GM19193 (cell line): Measurements from ENCODE around the gene FGF18.

ENCODE experiments used
- POLR2A ChIP-seq: IDR thresholded peaks from 4 replicates; pipeline ENCODE4 v1.6.1; 2011; ENCODE audit not compliant: insufficient read depth, insufficient read length; ENCODE audit errors: extremely low read depth

FGF18 gene

DNA sequence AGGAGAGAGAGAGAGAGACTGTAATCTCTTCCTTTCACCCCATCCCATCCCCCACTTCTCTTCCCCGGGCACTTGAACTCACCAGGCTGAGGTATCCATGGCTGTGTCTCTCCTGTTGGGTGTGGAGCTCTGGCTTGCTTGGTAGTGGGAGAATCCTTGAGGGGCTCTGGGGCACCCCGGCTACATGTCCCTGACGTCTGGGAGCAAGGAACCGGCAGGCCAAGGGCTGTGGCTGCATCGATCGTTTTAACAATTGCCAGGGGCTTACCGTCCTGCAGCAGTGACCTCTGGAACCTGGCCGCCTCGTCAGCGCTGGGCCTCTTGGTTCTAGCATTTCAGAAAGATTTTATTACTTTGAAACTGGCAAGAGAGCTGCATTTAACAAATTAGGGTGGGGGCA, 30.0 kb downstream of the FGF18 start:
- no peak for TF ChIP-seq POLR2A

DNA sequence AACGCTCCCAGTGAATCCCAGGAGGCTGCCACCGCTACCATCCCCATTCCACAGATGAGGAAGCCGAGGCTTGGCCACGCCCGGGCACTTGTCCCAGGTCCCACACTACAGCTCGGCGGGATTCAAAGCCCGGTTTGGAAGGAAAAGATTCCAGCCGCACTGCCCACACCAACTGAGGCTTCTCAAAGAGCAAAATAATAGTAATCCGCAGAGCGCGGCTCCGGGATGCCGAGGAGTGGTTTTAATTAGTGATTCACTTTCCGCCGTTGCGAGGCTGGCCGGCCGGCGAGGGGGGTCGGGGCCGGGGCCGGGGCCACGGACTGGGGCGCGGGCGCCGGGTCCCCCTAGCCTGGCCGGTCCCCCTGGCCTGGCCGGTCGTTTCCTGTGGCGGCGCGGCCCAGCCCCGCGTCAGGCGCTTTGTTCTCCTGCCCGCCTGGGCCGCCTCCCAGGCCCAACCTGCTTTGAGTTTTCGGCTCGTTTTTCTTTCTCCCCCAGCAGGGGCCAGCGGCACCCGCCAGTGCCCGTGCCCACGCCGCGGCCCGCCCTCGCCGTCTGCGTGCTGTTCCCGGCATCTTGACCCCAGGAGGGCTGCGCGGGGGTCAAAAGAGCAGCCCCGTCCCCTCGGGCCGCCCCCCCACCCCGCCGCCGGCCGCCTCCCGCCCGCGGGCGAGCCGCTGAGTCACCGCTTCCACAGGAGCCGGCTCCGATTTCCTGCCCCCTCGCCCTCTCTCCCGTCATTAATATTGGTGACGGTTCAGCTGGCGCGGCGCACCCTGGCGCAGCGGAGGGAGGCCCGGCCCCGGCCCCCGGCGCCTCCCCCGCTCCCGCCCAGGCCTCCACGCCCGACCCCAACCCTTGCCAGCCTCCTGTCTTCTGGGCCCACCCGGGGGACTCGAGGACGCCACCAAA, 31.2 kb downstream of the FGF18 start:
- TF ChIP-seq POLR2A: no peak

DNA sequence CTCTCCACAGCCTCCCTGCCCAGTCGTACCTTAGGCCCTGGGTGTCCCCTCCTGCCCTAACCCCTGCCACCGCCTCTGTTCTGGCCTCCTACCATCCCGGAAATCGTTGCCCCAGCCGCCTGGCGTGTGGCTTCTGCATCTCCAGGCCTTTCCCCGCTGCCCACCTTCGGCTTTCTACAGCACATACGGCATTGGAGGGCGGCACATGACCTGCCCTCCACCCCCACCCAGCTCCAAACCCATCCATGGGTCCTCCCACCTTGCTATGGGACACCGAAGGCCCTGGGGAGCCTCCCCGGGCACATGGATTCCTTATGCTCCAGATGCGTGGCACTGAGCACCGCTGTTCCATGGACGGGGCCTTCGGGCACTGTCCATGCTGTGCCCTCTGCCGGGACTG, 32.0 kb downstream of the FGF18 start:
- no peak for TF ChIP-seq POLR2A

DNA sequence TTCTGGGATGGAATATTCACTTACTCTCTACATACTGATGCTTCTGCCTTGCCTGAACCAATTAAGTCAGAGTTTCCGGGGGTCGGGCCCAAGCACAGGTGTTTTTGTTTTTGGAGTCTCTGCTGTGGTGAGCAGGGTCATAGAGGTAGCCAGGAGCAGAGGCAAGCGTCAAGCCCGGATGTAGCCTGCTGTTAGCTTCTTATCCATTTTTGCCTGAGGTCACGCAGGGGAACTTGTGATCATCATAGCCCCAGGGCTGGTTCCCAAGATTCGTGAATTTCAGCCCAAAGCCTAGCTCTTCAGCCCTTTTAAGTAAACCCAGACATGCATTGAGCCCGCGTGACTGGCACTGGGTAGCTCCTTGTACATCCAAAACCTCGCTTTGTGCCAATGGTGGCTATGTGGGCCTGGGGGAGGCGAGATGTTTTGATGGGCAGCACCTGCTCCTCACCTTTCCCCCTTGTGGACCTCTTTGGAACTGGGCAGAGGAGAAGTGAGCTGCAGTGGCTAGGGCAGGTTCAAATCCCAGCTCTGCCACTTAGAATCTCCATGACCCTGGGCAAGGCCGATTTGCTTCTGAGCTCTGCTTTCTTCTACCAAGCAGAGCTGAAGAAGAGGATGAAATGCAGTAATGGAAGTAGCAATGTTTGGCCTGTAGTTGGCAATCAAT, 33.7 kb downstream of the FGF18 start:
- TF ChIP-seq POLR2A: no peak

DNA sequence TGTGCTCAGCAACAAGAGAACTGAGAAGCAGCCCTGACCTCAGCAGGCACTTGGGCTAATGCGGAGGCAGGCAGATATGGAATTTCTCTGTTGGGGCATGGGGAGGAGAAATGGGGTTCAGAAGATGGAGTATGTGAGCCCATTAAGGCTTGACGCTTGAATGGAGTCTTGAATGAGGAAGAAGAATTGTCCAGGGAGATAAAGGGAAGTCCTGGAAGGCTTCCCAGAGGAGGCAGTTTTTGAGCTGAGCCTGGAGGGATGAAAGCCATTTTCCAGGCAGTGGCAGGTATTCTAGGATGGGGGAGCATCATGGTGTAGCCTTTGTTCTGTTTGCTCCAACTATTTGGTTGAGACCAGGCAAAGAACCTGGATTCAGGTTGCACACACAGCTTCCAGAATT, 34.5 kb downstream of the FGF18 start:
- no peak for TF ChIP-seq POLR2A

DNA sequence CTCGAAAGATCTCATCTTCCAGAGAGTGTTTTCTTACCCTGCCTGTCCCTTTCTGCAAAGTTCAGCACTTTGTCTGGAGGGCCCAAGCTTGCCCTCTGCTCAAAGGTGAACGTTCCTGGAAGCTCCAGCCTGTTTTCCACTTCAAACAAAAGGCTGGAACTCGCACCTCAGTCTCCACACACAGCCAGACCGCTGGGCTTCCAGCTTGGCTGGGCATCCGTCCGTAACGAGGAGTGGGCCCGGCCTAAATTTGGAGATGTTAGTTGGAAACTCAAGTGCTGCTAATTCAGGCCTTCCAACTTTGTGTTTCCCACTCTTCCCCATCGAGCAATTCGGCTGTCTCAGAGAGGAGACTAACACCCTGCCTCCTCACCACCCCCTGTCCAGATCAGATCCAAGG, 35.1 kb downstream of the FGF18 start:
- no peak for TF ChIP-seq POLR2A

DNA sequence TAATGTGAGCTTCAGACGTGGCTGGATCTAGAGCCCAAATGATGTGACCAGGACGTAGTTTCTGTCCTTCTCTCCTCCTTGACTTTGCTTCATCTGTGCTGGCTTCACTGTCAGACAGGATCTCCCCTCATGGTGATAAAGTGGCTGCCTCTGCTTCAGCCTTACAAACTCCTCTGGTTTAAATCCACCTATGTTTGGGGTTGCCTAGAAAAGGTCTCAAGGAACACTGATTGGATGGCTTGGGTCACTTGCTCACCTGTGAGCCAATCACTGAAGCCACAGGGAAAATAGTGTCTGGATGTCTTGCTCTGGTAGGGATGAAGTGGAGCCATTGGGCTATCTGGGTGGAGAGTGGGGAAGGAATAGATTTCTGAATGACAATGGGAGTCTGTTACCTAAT, 36.1 kb downstream of the FGF18 start:
- TF ChIP-seq POLR2A: no peak

DNA sequence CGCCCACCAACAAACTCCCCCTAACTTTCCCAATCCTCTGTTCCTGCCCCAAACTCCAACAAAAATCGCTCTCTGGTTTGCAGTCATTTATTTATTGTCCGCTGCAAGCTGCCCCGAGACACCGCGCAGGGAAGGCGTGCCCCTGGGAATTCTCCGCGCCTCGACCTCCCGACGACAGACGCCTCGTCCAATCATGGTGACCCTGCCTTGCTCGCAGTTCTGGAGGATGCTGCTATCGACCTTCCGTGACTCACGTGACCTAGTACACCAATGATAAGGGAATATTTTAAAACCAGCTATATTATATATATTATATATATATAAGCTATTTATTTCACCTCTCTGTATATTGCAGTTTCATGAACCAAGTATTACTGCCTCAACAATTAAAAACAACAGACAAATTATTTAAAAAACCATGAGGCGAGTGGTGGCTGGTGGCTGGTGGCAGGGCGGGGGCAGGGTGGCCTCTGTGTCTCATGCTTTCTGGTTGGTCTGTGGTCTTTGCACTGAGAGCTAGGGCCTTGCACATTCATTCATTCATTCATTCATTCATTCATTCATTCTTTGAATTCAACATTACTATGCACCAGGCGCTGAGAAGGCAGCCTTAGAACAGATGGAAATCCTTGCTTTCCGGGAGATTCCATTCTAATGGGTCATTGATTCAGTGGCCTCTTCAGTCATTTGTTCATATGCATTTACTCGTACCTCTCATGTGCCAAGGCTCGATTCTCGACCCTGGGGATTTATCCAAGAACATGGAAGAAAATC, 37.9 kb downstream of the FGF18 start:
- TF ChIP-seq POLR2A: no peak

DNA sequence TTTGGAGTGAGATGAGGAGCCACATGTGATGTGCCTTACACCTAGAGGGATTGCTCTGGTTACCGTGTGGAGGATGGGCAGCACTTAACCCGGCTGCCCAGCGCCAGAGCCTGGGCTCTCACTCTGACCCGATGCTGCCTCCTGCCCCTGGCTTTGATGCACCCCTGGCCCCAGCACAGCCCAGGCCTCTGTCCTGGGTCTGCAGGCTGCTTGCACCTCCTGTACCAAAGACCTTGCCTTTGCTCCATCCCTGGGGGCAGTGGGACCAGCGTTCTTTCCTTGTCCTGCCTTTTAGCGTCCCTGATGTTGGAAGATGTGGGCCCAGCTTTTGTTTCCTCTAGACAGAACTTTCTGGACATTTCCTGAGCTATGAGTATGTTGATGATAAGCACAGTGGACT, 40.4 kb downstream of the FGF18 start:
- TF ChIP-seq POLR2A: no peak

DNA sequence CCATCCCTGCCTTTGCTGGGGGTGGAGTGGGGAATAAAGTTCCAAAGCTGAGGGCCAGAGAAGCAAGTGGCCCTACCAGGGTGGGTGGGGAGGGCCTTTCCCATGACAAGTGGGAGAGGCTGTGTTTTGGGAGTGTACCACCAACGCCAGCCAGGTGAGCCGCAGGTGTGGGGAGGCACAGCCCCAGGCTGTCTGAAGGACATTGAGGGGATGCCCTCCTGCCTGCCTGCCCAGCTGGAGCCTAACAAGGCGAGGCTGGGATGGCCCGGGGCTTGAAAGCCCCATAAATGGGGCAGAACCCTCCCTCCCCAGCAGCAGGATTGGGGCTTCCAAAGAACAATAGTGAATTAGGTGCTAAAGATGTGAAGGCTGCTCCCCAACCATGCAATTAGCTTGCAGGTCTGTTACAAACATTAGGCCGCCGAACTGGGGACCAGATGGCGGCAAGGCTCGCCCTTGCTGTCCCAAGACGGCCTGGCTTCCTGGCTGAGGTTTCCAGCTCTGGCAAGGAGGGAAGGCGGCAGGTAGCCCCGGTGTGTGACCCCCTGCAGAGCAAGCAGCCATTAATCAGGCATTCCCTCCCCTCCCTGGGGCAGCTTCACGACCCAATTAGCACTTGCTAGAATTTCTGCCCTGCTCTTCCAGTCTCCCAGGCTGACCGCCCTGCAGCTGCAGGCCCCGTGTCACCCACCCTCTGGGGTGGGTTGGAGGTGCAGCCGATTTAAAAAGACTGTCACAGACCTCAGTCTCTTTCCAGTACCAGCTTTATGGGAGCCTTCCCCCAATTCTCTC, 42.9 kb downstream of the FGF18 start:
- no peak for TF ChIP-seq POLR2A

DNA sequence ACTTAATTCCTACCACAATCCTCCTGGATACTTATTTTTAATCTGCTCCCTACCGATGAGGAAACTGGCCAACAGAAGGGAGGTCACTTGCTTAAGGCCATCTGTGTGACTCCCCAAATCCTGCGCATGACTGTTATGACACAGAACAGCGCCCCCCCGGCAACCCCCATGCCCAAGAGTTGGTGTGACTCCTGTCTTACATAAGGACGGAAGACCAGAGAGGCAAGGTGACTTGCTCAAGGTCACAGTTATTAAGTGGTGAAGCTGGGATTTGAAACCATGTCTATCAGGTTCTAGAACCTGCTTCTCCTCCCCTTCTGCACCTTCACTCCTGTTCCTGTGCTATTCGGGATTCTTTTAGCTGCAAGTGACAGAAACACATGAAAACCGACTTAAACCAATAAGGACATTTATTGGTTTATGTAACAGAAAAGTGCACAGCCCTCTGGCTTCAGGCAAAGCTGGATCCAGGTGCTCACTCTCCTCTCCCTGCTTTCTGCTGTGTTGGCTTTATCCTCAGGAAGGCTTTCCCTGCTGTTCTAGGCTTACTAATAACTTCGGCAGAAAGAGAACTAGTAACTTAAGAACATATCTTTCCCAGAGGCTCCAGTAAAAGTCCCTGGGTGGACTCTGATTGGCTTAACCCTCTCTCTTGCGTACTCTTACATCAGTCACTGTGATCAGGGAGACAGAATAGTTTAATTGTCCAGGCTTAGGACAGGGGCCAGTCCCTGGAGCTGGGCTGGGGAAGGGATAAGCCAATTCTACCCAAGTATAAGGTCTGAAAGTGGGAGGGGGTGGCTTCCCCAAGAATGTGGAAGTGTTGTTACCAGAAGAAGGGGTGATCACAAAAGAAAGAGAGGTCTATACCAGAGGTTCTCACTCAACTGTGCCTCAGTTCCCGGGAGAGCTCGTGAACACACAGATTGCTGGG, 43.7 kb downstream of the FGF18 start:
- no peak for TF ChIP-seq POLR2A

DNA sequence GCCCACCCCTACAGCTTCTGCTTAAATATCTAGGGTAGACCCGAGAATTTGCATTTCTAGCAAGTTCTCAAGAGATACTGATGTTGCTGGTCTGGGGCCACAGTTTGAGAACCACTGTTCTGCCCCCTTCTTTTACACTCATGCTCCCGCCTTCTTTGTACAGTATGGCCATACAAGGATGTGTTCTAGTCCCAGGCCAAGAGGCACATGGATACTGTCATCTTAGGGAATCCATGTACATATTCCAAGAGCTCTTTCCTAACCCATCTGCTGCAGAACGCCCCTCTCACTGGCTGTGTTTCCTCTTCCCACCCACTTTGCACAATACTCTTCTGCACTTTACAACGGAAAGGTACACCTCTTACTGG, 44.4 kb downstream of the FGF18 start:
- TF ChIP-seq POLR2A: no peak

DNA sequence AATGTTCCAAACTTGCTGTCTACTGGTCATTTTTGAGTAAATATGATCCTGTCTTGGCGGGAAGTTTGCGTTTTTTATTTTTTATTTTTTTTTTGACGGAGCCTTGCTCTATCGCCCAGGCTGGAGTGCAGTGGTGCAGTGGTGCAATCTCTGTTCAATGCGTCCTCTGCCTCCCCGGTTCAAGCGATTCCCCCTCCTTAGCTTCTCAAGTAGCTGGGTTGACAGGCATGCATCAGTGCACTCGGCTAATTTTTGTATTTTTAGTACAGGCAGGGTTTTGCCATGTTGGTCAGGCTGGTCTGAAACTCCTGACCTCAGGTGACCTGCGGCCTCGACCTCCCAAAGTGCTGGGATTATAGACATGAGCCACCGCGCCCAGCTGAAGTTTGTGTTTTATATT, 45.4 kb downstream of the FGF18 start:
- no peak for TF ChIP-seq POLR2A

DNA sequence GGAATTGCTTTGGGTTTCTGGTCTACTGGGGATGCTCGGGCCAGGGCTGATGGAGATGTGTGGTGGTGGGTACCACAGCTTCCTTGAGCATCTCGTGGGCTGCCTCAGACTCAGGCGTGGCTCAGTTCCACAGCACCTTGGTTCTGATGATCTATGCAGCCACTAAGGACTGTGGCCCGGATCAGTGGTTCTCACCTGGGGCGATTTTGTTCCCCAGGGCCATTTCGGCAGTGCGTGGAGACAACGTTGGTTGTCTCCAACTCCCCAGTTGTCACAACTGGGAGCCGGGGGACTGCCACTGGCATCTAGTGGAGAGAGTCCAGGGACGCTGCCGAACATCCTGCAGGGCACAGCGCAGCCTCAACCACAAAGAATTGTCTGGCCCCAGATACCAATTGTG, 47.7 kb downstream of the FGF18 start:
- TF ChIP-seq POLR2A: no peak
